SK-N-SH treated with all-trans-retinoic acid at 6 μM for 48 hours (cell line): ENCODE results near the gene PLA2G12B.

Experiments
- ARNTL ChIP-seq: fragments of 450-650 bp; formaldehyde crosslinking; IDR thresholded peaks from 2 replicates; pipeline ENCODE4 v1.5.0; 2020; ENCODE audit warnings: low read depth, mild to moderate bottlenecking, moderate library complexity, borderline replicate concordance
- CSDC2 ChIP-seq: fragments of 250-450 bp; sonication (Bioruptor Pico); IDR thresholded peaks from 2 replicates; pipeline ENCODE4 v1.5.0; 2020; ENCODE audit warnings: mild to moderate bottlenecking, moderate library complexity
- PATZ1 ChIP-seq: fragments of 250-450 bp; sonication (Bioruptor Pico); IDR thresholded peaks from 2 replicates; pipeline ENCODE4 v1.8.0; 2020; ENCODE audit warnings: mild to moderate bottlenecking, moderate library complexity, borderline replicate concordance
- PPARA ChIP-seq: fragments of 250-450 bp; sonication (Bioruptor Pico); IDR thresholded peaks from 2 replicates; pipeline ENCODE4 v1.5.0; 2020; ENCODE audit warnings: mild to moderate bottlenecking, borderline replicate concordance
- ZFP30 ChIP-seq: fragments of 450-650 bp; formaldehyde crosslinking; IDR thresholded peaks from 2 replicates; pipeline ENCODE4 v1.5.0; 2022; ENCODE audit warnings: mild to moderate bottlenecking, moderate library complexity

- TF ChIP-seq PPARA (CRISPR knock-in tag) (no peak), ZFP30 (CRISPR knock-in tag) (no peak), PATZ1 (no peak), ARNTL (no peak), CSDC2 (no peak)
Observed at GRCh38 chr10:72895236-72895850, 59.3 kb downstream of the PLA2G12B start.
